Activated CD8-positive, alpha-beta memory T cell treated with anti-CD3 and anti-CD28 coated beads, Interleukin-2, amount 10 ng/mL, durations not matched to agents 7 days and 5 days (primary cell): Measurements from ENCODE around the gene ZDHHC17. TPM values are rescaled to one million over a fixed set of nuclear protein-coding genes. Genes with fewer than 3 reads are reported as not detected.

Source experiments
- ATAC-seq: fragments of 150-1000 bp; cut with Tn5 transposase; one replicate; pipeline ENCODE4 v1.10.0; 2021; ENCODE audit warnings: moderate library complexity
- CTCF ChIA-PET: fragments of 350-600 bp; sonication (Branson Sonifier 250); formaldehyde crosslinking; loops from one replicate; lab custom pipeline; 2021; ENCODE audit warnings: antibody characterized with exemption; lab: Charles Lee
- DNase-seq: peaks from one replicate; pipeline ENCODE4 v3.0.0-alpha.2; 2020
- H3K27ac Mint-ChIP-seq: one replicate; pipeline ENCODE4 v1.8.0; 2021; ENCODE audit warnings: mild to moderate bottlenecking, mixed read lengths
- H3K27me3 Mint-ChIP-seq: one replicate; pipeline ENCODE4 v1.8.0; 2021; ENCODE audit warnings: mixed read lengths
- H3K36me3 Mint-ChIP-seq: one replicate; pipeline ENCODE4 v1.8.0; 2021; ENCODE audit warnings: mild to moderate bottlenecking, mixed read lengths
- H3K4me1 Mint-ChIP-seq: one replicate; pipeline ENCODE4 v1.8.0; 2021; ENCODE audit warnings: mixed read lengths
- H3K4me3 Mint-ChIP-seq: one replicate; pipeline ENCODE4 v1.8.0; 2021; ENCODE audit warnings: mild to moderate bottlenecking, moderate library complexity, mixed read lengths
- H3K9me3 Mint-ChIP-seq: one replicate; pipeline ENCODE4 v1.8.0; 2022; ENCODE audit warnings: low read depth, mixed read lengths
- total RNA-seq, 2 experiments: library from RNA; stranded (reverse); gene quantifications; one replicate each; pipeline ENCODE4 v1.2.3, GENCODE V29; 2021

ZDHHC17 gene
- total RNA-seq, 2 experiments from 2014 or later = 19.9 to 25.9 TPM

GRCh38 chr12:76781321-76781720, 17.4 kb downstream of the ZDHHC17 start:
- Mint-ChIP-seq H3K27ac (no peak overlapping the region), H3K4me3 (no peak overlapping the region), H3K4me1 (peaks cover 15% of the 10 kb centered on the region), H3K27me3 (no peaks in the 10 kb centered on the region), H3K36me3 (peaks cover 30% of the 10 kb centered on the region), H3K9me3 (peaks cover 10% of the 10 kb centered on the region)
- CTCF ChIA-PET = no interaction called here
- ATAC-seq (no peak), DNase-seq (no peak)

GRCh38 chr12:76782526-76782925, 18.6 kb downstream of the ZDHHC17 start:
- CTCF ChIA-PET = no interaction called here

GRCh38 chr12:76784600-76785051, 20.7 kb downstream of the ZDHHC17 start:
- H3K27me3 Mint-ChIP-seq = no peaks in the 10 kb centered on the region
- no peaks in the 10 kb centered on the region for H3K4me1 Mint-ChIP-seq
- ATAC-seq = no peak
- peaks cover 5% of the 10 kb centered on the region for H3K9me3 Mint-ChIP-seq
- DNase-seq = no peak
- no peak overlapping the region for H3K27ac Mint-ChIP-seq
- no peak overlapping the region for H3K4me3 Mint-ChIP-seq
- CTCF ChIA-PET = no interaction called here
- H3K36me3 Mint-ChIP-seq = peaks cover 16% of the 10 kb centered on the region

More at GRCh38 chr12:76782526-76782925, 18.6 kb downstream of the ZDHHC17 start:
- H3K9me3 Mint-ChIP-seq = peaks cover 10% of the 10 kb centered on the region
- DNase-seq (no peak), ATAC-seq (no peak)
- H3K4me3 Mint-ChIP-seq = no peak overlapping the region
- no peak overlapping the region for H3K27ac Mint-ChIP-seq
- no peaks in the 10 kb centered on the region for H3K27me3 Mint-ChIP-seq
- H3K36me3 Mint-ChIP-seq = peaks cover 30% of the 10 kb centered on the region
- H3K4me1 Mint-ChIP-seq = peaks cover 7% of the 10 kb centered on the region

GRCh38 chr12:76785407-76785806, 21.5 kb downstream of the ZDHHC17 start:
- no peak for DNase-seq
- H3K27me3 Mint-ChIP-seq = no peaks in the 10 kb centered on the region
- CTCF ChIA-PET = interaction anchor here (1.2 kb wide), 1 partner anchor 164 kb away, joined by 3 read pairs; no protein-coding TSS in a partner anchor
- H3K9me3 Mint-ChIP-seq = peaks cover 2% of the 10 kb centered on the region
- no peak for ATAC-seq
- no peak overlapping the region for H3K27ac Mint-ChIP-seq
- H3K36me3 Mint-ChIP-seq = peaks cover 11% of the 10 kb centered on the region
- H3K4me3 Mint-ChIP-seq = no peak overlapping the region
- no peaks in the 10 kb centered on the region for H3K4me1 Mint-ChIP-seq

GRCh38 chr12:76786986-76787385, 23.1 kb downstream of the ZDHHC17 start:
- Mint-ChIP-seq H3K36me3 (peaks cover 5% of the 10 kb centered on the region), H3K27me3 (no peaks in the 10 kb centered on the region), H3K27ac (no peak overlapping the region), H3K9me3 (no peaks in the 10 kb centered on the region), H3K4me1 (peaks cover 2% of the 10 kb centered on the region), H3K4me3 (no peak overlapping the region)
- CTCF ChIA-PET = no interaction called here
- ATAC-seq (no peak), DNase-seq (no peak)

GRCh38 chr12:76787689-76788088, 23.8 kb downstream of the ZDHHC17 start:
- DNase-seq (no peak), ATAC-seq (no peak)
- no peak overlapping the region for H3K4me3 Mint-ChIP-seq
- H3K27ac Mint-ChIP-seq = no peak overlapping the region
- H3K4me1 Mint-ChIP-seq = peaks cover 2% of the 10 kb centered on the region
- no peaks in the 10 kb centered on the region for H3K27me3 Mint-ChIP-seq
- peaks cover 5% of the 10 kb centered on the region for H3K36me3 Mint-ChIP-seq
- no peaks in the 10 kb centered on the region for H3K9me3 Mint-ChIP-seq
- CTCF ChIA-PET = no interaction called here

- CTCF ChIA-PET = interaction anchor here (0.8 to 4.4 kb wide), 3 partner anchors 11 to 170 kb away, joined by 3 to 29 read pairs (median 5); no protein-coding TSS in a partner anchor
- H3K27ac Mint-ChIP-seq = no peak overlapping the region
- ATAC-seq (no peak), DNase-seq (no peak)
- H3K4me1 Mint-ChIP-seq = peaks cover 2% of the 10 kb centered on the region
- H3K27me3 Mint-ChIP-seq = no peaks in the 10 kb centered on the region
- H3K36me3 Mint-ChIP-seq = peaks cover 1% of the 10 kb centered on the region
- no peaks in the 10 kb centered on the region for H3K9me3 Mint-ChIP-seq
- no peak overlapping the region for H3K4me3 Mint-ChIP-seq
Observed at GRCh38 chr12:76789335-76790050, 25.6 kb downstream of the ZDHHC17 start.

- H3K9me3 Mint-ChIP-seq = no peaks in the 10 kb centered on the region
- no peak overlapping the region for H3K4me3 Mint-ChIP-seq
- peaks cover 2% of the 10 kb centered on the region for H3K4me1 Mint-ChIP-seq
- H3K27me3 Mint-ChIP-seq = no peaks in the 10 kb centered on the region
- ATAC-seq = peak; percentile 27
- CTCF ChIA-PET = interaction anchor here (0.8 to 4.4 kb wide), 7 partner anchors 13 to 220 kb away, joined by 3 to 29 read pairs (median 4); no protein-coding TSS in a partner anchor
- no peaks in the 10 kb centered on the region for H3K36me3 Mint-ChIP-seq
- no peak overlapping the region for H3K27ac Mint-ChIP-seq
- no peak for DNase-seq
Observed at GRCh38 chr12:76790564-76791552, 26.9 kb downstream of the ZDHHC17 start.

GRCh38 chr12:76792828-76793227, 28.9 kb downstream of the ZDHHC17 start:
- DNase-seq (no peak), ATAC-seq (no peak)
- H3K36me3 Mint-ChIP-seq = peaks cover under 1% of the 10 kb centered on the region
- H3K9me3 Mint-ChIP-seq = no peaks in the 10 kb centered on the region
- no peak overlapping the region for H3K27ac Mint-ChIP-seq
- no peaks in the 10 kb centered on the region for H3K27me3 Mint-ChIP-seq
- H3K4me1 Mint-ChIP-seq = peaks cover 2% of the 10 kb centered on the region
- CTCF ChIA-PET = interaction anchor here (2.1 to 4.4 kb wide), 2 partner anchors 171 to 173 kb away, joined by 6 to 29 read pairs; no protein-coding TSS in a partner anchor
- no peak overlapping the region for H3K4me3 Mint-ChIP-seq

- H3K27ac Mint-ChIP-seq = no peak overlapping the region
- H3K27me3 Mint-ChIP-seq = no peaks in the 10 kb centered on the region
- DNase-seq (no peak), ATAC-seq (no peak)
- H3K4me3 Mint-ChIP-seq = no peak overlapping the region
- CTCF ChIA-PET = no interaction called here
- peaks cover 6% of the 10 kb centered on the region for H3K9me3 Mint-ChIP-seq
- H3K36me3 Mint-ChIP-seq = peaks cover 34% of the 10 kb centered on the region
- H3K4me1 Mint-ChIP-seq = no peaks in the 10 kb centered on the region
Observed at GRCh38 chr12:76798864-76799263, 34.9 kb downstream of the ZDHHC17 start.

GRCh38 chr12:76799362-76799761, 35.4 kb downstream of the ZDHHC17 start:
- CTCF ChIA-PET = no interaction called here

GRCh38 chr12:76802060-76802459, 38.1 kb downstream of the ZDHHC17 start:
- no peak for ATAC-seq
- Mint-ChIP-seq H3K36me3 (peaks cover 34% of the 10 kb centered on the region), H3K9me3 (peaks cover 6% of the 10 kb centered on the region), H3K4me3 (no peak overlapping the region), H3K27ac (no peak overlapping the region), H3K4me1 (peaks cover 7% of the 10 kb centered on the region), H3K27me3 (no peaks in the 10 kb centered on the region)
- no peak for DNase-seq
- CTCF ChIA-PET = no interaction called here

More at GRCh38 chr12:76799362-76799761, 35.4 kb downstream of the ZDHHC17 start:
- H3K27ac Mint-ChIP-seq = no peak overlapping the region
- ATAC-seq = no peak
- peaks cover 4% of the 10 kb centered on the region for H3K4me1 Mint-ChIP-seq
- H3K4me3 Mint-ChIP-seq = no peak overlapping the region
- H3K27me3 Mint-ChIP-seq = no peaks in the 10 kb centered on the region
- H3K36me3 Mint-ChIP-seq = peaks cover 34% of the 10 kb centered on the region
- DNase-seq = no peak
- H3K9me3 Mint-ChIP-seq = peaks cover 6% of the 10 kb centered on the region

- Mint-ChIP-seq H3K9me3 (peaks cover 6% of the 10 kb centered on the region), H3K4me3 (no peak overlapping the region), H3K4me1 (peaks cover 7% of the 10 kb centered on the region), H3K27ac (no peak overlapping the region), H3K27me3 (no peaks in the 10 kb centered on the region), H3K36me3 (peaks cover 25% of the 10 kb centered on the region)
- CTCF ChIA-PET = interaction anchor here (0.9 to 1.6 kb wide), 3 partner anchors 9 to 206 kb away, joined by 3 read pairs; no protein-coding TSS in a partner anchor
- no peak for DNase-seq
- ATAC-seq = no peak
Observed at GRCh38 chr12:76804435-76804976, 40.6 kb downstream of the ZDHHC17 start.
